Measurements from ENCODE around the gene ZSCAN30. TPM values are rescaled to one million over a fixed set of nuclear protein-coding genes. Genes with fewer than 3 reads are reported as not detected.
A peak's percentile ranks its signal among the peaks of the same experiment; 100 is the strongest.
"Not testable (repeated sequence)": the region's sequence is repeated elsewhere in the genome, so short reads cannot be mapped to it uniquely, and the experiment has no call there.

ZSCAN30 gene
- total and polyA plus RNA-seq, 8 donors, result 15.0 to 68.7 (median 58.4) TPM

GRCh38 chr18:35223797-35224196 is 66.2 kb downstream of the ZSCAN30 start:
- intact Hi-C loops (cut with DNase I), result no loop called here
- no peak for DNase-seq
- Histone ChIP-seq H3K9me3 (no peaks in the 10 kb centered on the region), H3K4me1 (no peaks in the 10 kb centered on the region), H3K36me3 (no peaks in the 10 kb centered on the region), H3K4me3 (no peak overlapping the region), H3K27ac (no peak overlapping the region), H3K27me3 (no peaks in the 10 kb centered on the region)
- TF ChIP-seq CTCF (IDR thresholded peaks at IDR 0.05), result no peak
- ATAC-seq, result no peak

- peak; percentile 56 for ATAC-seq
- H3K27ac ChIP-seq, result no peak overlapping the region
- intact Hi-C loops (cut with DNase I), result no loop called here
These were observed 69.6 kb downstream of the ZSCAN30 start for GRCh38 chr18:35220424-35220823.

GRCh38 chr18:35219331-35219730 is 70.7 kb downstream of the ZSCAN30 start:
- H3K27me3 ChIP-seq; ATAC-seq; H3K4me1 ChIP-seq; DNase-seq; intact Hi-C loops (cut with DNase I); H3K27ac ChIP-seq; H3K9me3 ChIP-seq; H3K4me3 ChIP-seq; H3K36me3 ChIP-seq: not testable (repeated sequence)

More at GRCh38 chr18:35220424-35220823, 69.6 kb downstream of the ZSCAN30 start:
- Histone ChIP-seq H3K4me1 (no peaks in the 10 kb centered on the region), H3K27me3 (no peaks in the 10 kb centered on the region), H3K4me3 (no peak overlapping the region), H3K36me3 (no peaks in the 10 kb centered on the region), H3K9me3 (no peaks in the 10 kb centered on the region)
- DNase-seq, result no peak
- no peak for TF ChIP-seq CTCF (IDR thresholded peaks at IDR 0.05)

- H3K4me1 ChIP-seq; intact Hi-C loops (cut with DNase I); ATAC-seq; H3K27ac ChIP-seq; H3K9me3 ChIP-seq; DNase-seq; H3K27me3 ChIP-seq; H3K4me3 ChIP-seq; H3K36me3 ChIP-seq: not testable (repeated sequence)
These were observed 73.4 kb downstream of the ZSCAN30 start for GRCh38 chr18:35216611-35217010.

- Histone ChIP-seq H3K27ac (no peak overlapping the region), H3K4me3 (no peak overlapping the region), H3K36me3 (no peaks in the 10 kb centered on the region), H3K4me1 (no peaks in the 10 kb centered on the region), H3K27me3 (no peaks in the 10 kb centered on the region), H3K9me3 (no peaks in the 10 kb centered on the region)
- intact Hi-C loops (cut with DNase I), result no loop called here
- ATAC-seq (no peak), DNase-seq (no peak)
- TF ChIP-seq CTCF (IDR thresholded peaks at IDR 0.05), result no peak
These were observed 75.0 kb downstream of the ZSCAN30 start for GRCh38 chr18:35215026-35215425.

GRCh38 chr18:35205746-35206458 is 84.1 kb downstream of the ZSCAN30 start:
- H3K4me1 ChIP-seq; H3K4me3 ChIP-seq; H3K36me3 ChIP-seq; H3K27me3 ChIP-seq; H3K27ac ChIP-seq; ATAC-seq; intact Hi-C loops (cut with DNase I); DNase-seq: not testable (repeated sequence)
- peaks cover 0 to 12% of the 10 kb centered on the region in 2 donors for H3K9me3 ChIP-seq

- intact Hi-C loops (cut with DNase I), result no loop called here
- Histone ChIP-seq H3K27me3 (no peaks in the 10 kb centered on the region), H3K36me3 (no peaks in the 10 kb centered on the region), H3K27ac (no peak overlapping the region), H3K4me1 (no peaks in the 10 kb centered on the region), H3K9me3 (peaks cover 0 to 12% of the 10 kb centered on the region in 2 donors), H3K4me3 (no peak overlapping the region)
- DNase-seq, result no peak
- ATAC-seq, result no peak
- TF ChIP-seq CTCF (IDR thresholded peaks at IDR 0.05), result no peak
These were observed 84.8 kb downstream of the ZSCAN30 start for GRCh38 chr18:35205199-35205712.

Data from left lung (tissue), 10 donors.